HEK293 (cell line): Measurements from ENCODE around the gene LHX2.
A peak's percentile ranks its signal among the peaks of the same experiment; 100 is the strongest.

Source experiments
- ATF2 ChIP-seq: fragments of 450-650 bp; formaldehyde crosslinking; IDR thresholded peaks from 2 replicates; pipeline ENCODE4 v1.5.1; 2016; ENCODE audit warnings: missing biosample characterization, missing genetic modification characterization, low read depth
- CTCF ChIP-seq: fragments of 450-650 bp; formaldehyde crosslinking; IDR thresholded peaks from 2 replicates; pipeline ENCODE4 v1.5.1; 2016; ENCODE audit warnings: missing biosample characterization, missing genetic modification characterization
- GLI4 ChIP-seq: fragments of 450-650 bp; formaldehyde crosslinking; IDR thresholded peaks from 2 replicates; pipeline ENCODE4 v1.5.1; 2016; ENCODE audit warnings: missing biosample characterization, missing genetic modification characterization
- GLIS2 ChIP-seq: fragments of 450-650 bp; formaldehyde crosslinking; IDR thresholded peaks from 2 replicates; pipeline ENCODE4 v1.5.1; 2016; ENCODE audit warnings: missing biosample characterization, missing genetic modification characterization
- HIC1 ChIP-seq: fragments of 450-650 bp; formaldehyde crosslinking; IDR thresholded peaks from 2 replicates; pipeline ENCODE4 v1.5.1; 2016; ENCODE audit warnings: missing biosample characterization, missing genetic modification characterization
- IKZF3 ChIP-seq: fragments of 450-650 bp; IDR thresholded peaks from 2 replicates; pipeline ENCODE4 v1.5.0; 2018; ENCODE audit warnings: missing biosample characterization, mild to moderate bottlenecking, missing genetic modification characterization, moderate library complexity
- MYNN ChIP-seq: fragments of 450-650 bp; formaldehyde crosslinking; IDR thresholded peaks from 2 replicates; pipeline ENCODE4 v1.5.1; 2016; ENCODE audit warnings: missing biosample characterization, missing genetic modification characterization, borderline replicate concordance
- SCRT2 ChIP-seq: fragments of 450-650 bp; formaldehyde crosslinking; IDR thresholded peaks from 2 replicates; pipeline ENCODE4 v1.5.1; 2016; ENCODE audit warnings: missing biosample characterization, missing genetic modification characterization
- YY1 ChIP-seq: fragments of 450-650 bp; formaldehyde crosslinking; IDR thresholded peaks from 2 replicates; pipeline ENCODE4 v1.5.1; 2018; ENCODE audit warnings: missing biosample characterization, missing genetic modification characterization
- ZBTB20 ChIP-seq: fragments of 450-650 bp; formaldehyde crosslinking; IDR thresholded peaks from 2 replicates; pipeline ENCODE4 v1.5.1; 2016; ENCODE audit warnings: missing biosample characterization, missing genetic modification characterization
- ZFP41 ChIP-seq: fragments of 450-650 bp; formaldehyde crosslinking; IDR thresholded peaks from 2 replicates; pipeline ENCODE4 v1.5.1; 2016; ENCODE audit warnings: missing biosample characterization, missing genetic modification characterization, borderline replicate concordance
- ZNF114 ChIP-seq: fragments of 450-650 bp; formaldehyde crosslinking; IDR thresholded peaks from 2 replicates; pipeline ENCODE4 v1.5.0; 2017; ENCODE audit warnings: missing biosample characterization, missing genetic modification characterization
- ZNF157 ChIP-seq: fragments of 450-650 bp; formaldehyde crosslinking; IDR thresholded peaks from 2 replicates; pipeline ENCODE4 v1.5.1; 2016; ENCODE audit warnings: missing biosample characterization, missing genetic modification characterization
- ZNF16 ChIP-seq: fragments of 450-650 bp; formaldehyde crosslinking; IDR thresholded peaks from 2 replicates; pipeline ENCODE4 v1.5.1; 2016; ENCODE audit warnings: low read depth, missing biosample characterization, missing genetic modification characterization
- ZNF274 ChIP-seq, 2 experiments: fragments of 200-500 bp in 1 of 2; fragments of 450-650 bp in 1 of 2; sonication (Bioruptor generic) in 1 of 2; formaldehyde crosslinking in 1 of 2; IDR thresholded peaks; 2 replicates each; pipeline versions ENCODE4 v1.5.1 to v1.6.1; 2014 to 2016; ENCODE audit warnings: borderline replicate concordance in 1 of 2, inconsistent platforms in 1 of 2, low read length in 1 of 2, missing biosample characterization in 1 of 2, missing genetic modification characterization in 1 of 2
- ZNF280D ChIP-seq: fragments of 450-650 bp; formaldehyde crosslinking; IDR thresholded peaks from 2 replicates; pipeline ENCODE4 v1.5.1; 2016; ENCODE audit warnings: missing biosample characterization, missing genetic modification characterization
- ZNF292 ChIP-seq: fragments of 450-650 bp; formaldehyde crosslinking; IDR thresholded peaks from 2 replicates; pipeline ENCODE4 v1.5.1; 2016; ENCODE audit warnings: low read depth, missing biosample characterization, missing genetic modification characterization, borderline replicate concordance
- ZNF366 ChIP-seq: fragments of 450-650 bp; formaldehyde crosslinking; conservative IDR thresholded peaks from 2 replicates; pipeline ENCODE4 v1.5.1; 2016; ENCODE audit warnings: missing biosample characterization, missing genetic modification characterization
- ZNF394 ChIP-seq: fragments of 450-650 bp; formaldehyde crosslinking; IDR thresholded peaks from 2 replicates; pipeline ENCODE4 v1.5.1; 2016; ENCODE audit warnings: missing biosample characterization, missing genetic modification characterization, mild to moderate bottlenecking, moderate library complexity, borderline replicate concordance
- ZNF433 ChIP-seq: fragments of 450-650 bp; formaldehyde crosslinking; IDR thresholded peaks from 2 replicates; pipeline ENCODE4 v1.5.1; 2016; ENCODE audit warnings: missing biosample characterization, missing genetic modification characterization, low read depth
- ZNF585B ChIP-seq: fragments of 450-650 bp; formaldehyde crosslinking; IDR thresholded peaks from 2 replicates; pipeline ENCODE4 v1.5.1; 2016; ENCODE audit warnings: missing biosample characterization, missing genetic modification characterization
- ZNF600 ChIP-seq: fragments of 450-650 bp; formaldehyde crosslinking; IDR thresholded peaks from 2 replicates; pipeline ENCODE4 v1.5.1; 2016; ENCODE audit warnings: missing biosample characterization, missing genetic modification characterization
- ZNF692 ChIP-seq: fragments of 450-650 bp; formaldehyde crosslinking; IDR thresholded peaks from 2 replicates; pipeline ENCODE4 v1.5.1; 2016; ENCODE audit warnings: missing biosample characterization, missing genetic modification characterization
- TF ChIP-seq, protein P1 (sequence below): fragments of 450-650 bp; formaldehyde crosslinking; IDR thresholded peaks from 2 replicates; pipeline ENCODE4 v1.5.1; 2017; ENCODE audit warnings: missing biosample characterization, missing genetic modification characterization
- TF ChIP-seq, protein P2 (sequence below): fragments of 450-650 bp; formaldehyde crosslinking; IDR thresholded peaks from 2 replicates; pipeline ENCODE4 v1.5.1; 2016; ENCODE audit warnings: missing biosample characterization, missing genetic modification characterization

Gene LHX2

DNA sequence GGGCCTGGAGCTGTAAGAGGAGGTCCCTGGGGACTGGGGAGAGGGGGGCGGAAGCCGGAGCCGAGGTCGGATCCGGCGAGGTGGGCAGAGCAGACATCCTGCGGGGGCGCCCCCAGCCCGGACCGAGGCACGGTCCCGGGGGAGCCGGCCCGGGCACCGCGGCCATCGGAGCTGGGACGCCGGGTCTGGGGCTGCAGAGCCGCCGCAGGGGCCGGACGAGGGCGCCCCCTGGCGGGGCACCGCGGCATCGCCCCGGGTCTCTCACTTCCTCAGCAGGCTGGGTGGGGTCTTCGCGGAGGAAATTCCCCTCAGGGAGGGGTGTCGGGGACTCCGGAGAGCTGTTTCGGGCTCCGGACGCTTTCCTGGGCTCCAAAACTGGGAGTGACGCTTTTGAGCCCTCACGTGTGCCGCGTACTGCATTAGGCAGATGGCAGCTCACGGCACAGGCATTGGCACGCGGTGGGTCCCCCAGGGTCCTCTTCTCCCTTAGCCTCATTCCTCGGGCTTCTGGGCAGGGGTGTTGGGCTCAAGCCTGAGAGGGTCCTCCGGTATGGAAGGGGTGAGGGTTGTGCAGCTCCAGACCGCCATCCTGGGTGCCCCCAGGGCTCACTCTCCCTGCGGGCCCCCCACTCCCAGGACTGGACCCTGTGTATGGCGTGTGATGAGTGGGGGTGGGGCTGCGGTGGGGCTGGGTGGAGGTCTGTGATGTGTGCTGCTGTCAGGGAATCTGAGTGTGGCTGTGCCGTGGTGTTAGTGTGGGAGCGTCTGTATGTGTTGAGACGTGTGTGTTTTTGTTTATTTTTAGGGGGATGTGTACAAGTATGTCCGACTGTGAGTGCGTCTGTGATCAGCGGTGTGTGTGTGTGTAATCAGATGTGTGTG is 29.6 kb downstream of the LHX2 start (continued):
- no peak for TF ChIP-seq ZNF585B (tag by site-specific recombination)
- TF ChIP-seq ZNF157 (tag by site-specific recombination), result no peak
- no peak for TF ChIP-seq IKZF3 (tag by site-specific recombination)
- peak; percentile 69 for TF ChIP-seq GLIS2 (tag by site-specific recombination)
- no peak for TF ChIP-seq ZNF292 (tag by site-specific recombination)
- TF ChIP-seq HIC1 (tag by site-specific recombination), result no peak
- TF ChIP-seq, protein P1, sequence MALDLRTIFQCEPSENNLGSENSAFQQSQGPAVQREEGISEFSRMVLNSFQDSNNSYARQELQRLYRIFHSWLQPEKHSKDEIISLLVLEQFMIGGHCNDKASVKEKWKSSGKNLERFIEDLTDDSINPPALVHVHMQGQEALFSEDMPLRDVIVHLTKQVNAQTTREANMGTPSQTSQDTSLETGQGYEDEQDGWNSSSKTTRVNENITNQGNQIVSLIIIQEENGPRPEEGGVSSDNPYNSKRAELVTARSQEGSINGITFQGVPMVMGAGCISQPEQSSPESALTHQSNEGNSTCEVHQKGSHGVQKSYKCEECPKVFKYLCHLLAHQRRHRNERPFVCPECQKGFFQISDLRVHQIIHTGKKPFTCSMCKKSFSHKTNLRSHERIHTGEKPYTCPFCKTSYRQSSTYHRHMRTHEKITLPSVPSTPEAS, result peak; percentile 45; the same call in 1 of the 2 replicates
- no peak; the same call in 1 of the 2 replicates for TF ChIP-seq ZNF692
- no peak for TF ChIP-seq ZFP41 (tag by site-specific recombination)
- 0 out of 2 replicates have a peak, but pooled peaks have one; percentile 15 for TF ChIP-seq ZNF600
- TF ChIP-seq ZNF114 (tag by site-specific recombination), result no peak
- TF ChIP-seq ZNF280D (tag by site-specific recombination), result no peak
- TF ChIP-seq ZNF366 (tag by site-specific recombination), result no peak
- no peak for TF ChIP-seq ZNF394 (tag by site-specific recombination)
- no peak for TF ChIP-seq MYNN (tag by site-specific recombination)
- no peak for TF ChIP-seq YY1 (tag by site-specific recombination)
- TF ChIP-seq ZNF16 (tag by site-specific recombination), result no peak
- TF ChIP-seq SCRT2 (tag by site-specific recombination), result no peak
- 0 out of 2 replicates have a peak, but pooled peaks have one; percentile 40 for TF ChIP-seq CTCF (tag by site-specific recombination)
- TF ChIP-seq ZNF274 (IDR thresholded peaks at IDR 0.05; ENCODE audit: low read length), result no peak
- TF ChIP-seq ZNF274 (tag by site-specific recombination; IDR thresholded peaks at IDR 0.05; ENCODE audit: borderline replicate concordance), result no peak
- TF ChIP-seq, protein P2, sequence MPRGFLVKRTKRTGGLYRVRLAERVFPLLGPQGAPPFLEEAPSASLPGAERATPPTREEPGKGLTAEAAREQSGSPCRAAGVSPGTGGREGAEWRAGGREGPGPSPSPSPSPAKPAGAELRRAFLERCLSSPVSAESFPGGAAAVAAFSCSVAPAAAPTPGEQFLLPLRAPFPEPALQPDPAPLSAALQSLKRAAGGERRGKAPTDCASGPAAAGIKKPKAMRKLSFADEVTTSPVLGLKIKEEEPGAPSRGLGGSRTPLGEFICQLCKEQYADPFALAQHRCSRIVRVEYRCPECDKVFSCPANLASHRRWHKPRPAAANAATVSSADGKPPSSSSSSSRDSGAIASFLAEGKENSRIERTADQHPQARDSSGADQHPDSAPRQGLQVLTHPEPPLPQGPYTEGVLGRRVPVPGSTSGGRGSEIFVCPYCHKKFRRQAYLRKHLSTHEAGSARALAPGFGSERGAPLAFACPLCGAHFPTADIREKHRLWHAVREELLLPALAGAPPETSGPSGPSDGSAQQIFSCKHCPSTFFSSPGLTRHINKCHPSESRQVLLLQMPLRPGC, result no peak
- TF ChIP-seq GLI4, result no peak
- TF ChIP-seq ATF2, result no peak
- no peak for TF ChIP-seq ZBTB20 (tag by site-specific recombination)
- TF ChIP-seq ZNF433, result no peak
